Kasumi-1 (cell line): ENCODE data around the gene GPR171.
"Not testable (repeated sequence)": the region's sequence is repeated elsewhere in the genome, so short reads cannot be mapped to it uniquely, and the experiment has no call there.

Source experiments
- DNase-seq, 2 experiments: peaks; one replicate each; lab custom pipeline; 2025; lab: John Stamatoyannopoulos, UW

Gene GPR171, protein sequence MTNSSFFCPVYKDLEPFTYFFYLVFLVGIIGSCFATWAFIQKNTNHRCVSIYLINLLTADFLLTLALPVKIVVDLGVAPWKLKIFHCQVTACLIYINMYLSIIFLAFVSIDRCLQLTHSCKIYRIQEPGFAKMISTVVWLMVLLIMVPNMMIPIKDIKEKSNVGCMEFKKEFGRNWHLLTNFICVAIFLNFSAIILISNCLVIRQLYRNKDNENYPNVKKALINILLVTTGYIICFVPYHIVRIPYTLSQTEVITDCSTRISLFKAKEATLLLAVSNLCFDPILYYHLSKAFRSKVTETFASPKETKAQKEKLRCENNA

DNA sequence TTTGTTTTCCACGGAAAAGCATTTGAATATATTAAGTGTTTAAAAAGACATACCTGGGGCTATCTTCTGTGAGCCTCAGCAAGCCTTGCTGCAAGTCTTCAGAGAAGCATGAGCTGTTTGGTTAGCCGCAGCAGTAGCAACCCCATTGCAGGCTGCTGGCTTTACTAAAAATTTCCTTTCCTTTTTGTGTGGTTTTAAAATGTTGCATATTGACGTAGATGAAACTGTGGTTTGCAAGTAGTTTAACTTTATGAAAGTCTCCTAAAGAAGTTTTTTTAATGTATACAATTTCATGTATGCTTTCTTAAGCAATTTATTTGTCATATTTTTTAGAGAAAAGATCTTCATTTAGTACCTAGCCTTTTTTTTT lies at the start of gene GPR171:
Gene GPR171 (minus strand): TSS at position 166 of the 370 bp plus-strand sequence. CDS start 3,830 bp downstream, outside the sequence.
- peak in 1 of 2 experiments; percentile 8 for DNase-seq

DNA sequence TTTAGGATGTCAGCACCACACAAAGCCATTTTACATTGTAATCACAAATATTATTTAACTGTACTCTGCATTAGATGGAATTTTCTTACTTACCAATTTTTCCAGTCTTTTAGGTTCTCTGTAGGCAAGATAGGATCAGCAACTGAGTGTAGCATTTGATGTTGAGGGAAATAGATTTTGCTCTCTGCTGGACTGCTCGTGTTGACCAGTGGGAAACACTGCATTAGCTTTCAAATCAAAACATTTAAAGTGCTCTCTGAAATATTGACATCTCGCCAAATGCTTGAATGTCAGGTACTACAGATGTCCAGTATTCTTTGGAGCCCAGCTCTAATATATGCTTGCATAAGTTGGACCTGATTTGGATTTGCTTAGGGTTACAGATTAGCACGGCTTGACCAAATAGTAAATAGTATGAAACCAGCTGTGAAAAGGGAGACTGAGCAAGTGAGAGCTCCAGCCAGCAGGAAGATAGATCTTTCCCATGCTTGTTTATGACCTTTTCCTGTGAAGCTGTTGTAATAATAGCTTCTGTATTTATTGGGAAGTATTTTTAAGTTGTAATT lies 45.8 kb upstream of the GPR171 start:
- no peak for DNase-seq

DNA sequence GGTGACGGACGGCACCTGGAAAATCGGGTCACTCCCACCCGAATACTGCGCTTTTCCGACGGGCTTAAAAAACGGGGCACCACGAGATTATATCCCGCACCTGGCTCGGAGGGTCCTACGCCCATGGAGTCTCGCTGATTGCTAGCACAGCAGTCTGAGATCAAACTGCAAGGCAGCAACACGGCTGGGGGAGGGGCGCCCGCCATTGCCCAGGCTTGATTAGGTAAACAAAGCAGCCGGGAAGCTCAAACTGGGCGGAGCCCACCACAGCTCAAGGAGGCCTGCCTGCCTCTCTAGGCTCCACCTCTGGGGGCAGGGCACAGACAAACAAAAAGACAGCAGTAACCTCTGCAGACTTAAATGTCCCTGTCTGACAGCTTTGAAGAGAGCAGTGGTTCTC lies 39.0 kb upstream of the GPR171 start:
- not testable (repeated sequence) for DNase-seq

DNA sequence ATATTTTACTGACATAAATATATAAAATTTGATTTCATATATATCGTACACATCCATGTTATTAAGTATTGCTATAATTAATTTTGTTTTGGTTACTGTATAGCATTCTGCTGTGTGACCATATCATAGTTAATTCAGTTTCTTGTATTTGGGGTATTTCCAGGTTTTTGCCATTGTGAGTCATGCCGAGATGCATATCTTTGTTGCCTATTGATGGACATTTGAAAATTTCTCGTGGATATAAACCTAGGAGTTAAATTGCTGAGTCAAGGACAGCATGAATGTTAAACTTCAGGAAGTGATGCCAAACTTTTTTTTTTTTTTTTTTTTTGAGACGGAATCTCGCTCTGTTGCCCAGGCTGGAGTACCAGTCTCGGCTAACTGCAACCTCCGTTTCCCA lies 33.7 kb upstream of the GPR171 start:
- no peak for DNase-seq

DNA sequence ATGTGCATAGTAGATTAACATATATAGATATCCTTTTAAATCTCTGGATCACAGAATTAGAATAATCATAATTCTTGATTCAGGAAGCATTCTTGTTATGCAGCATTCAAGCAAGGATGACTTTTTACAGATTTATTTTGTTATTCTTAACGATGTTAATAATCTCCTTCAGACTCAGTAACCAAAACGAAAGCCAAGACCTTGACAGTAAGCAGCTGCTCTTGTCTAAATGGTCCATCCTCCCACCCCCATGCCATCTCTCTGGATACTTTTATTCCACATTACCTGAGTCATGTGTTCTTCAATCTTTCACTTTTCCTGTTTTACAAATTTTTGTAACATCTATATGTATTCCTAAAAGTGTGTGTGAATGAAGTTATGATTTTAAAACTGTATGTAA lies 33.3 kb upstream of the GPR171 start:
- no peak for DNase-seq

DNA sequence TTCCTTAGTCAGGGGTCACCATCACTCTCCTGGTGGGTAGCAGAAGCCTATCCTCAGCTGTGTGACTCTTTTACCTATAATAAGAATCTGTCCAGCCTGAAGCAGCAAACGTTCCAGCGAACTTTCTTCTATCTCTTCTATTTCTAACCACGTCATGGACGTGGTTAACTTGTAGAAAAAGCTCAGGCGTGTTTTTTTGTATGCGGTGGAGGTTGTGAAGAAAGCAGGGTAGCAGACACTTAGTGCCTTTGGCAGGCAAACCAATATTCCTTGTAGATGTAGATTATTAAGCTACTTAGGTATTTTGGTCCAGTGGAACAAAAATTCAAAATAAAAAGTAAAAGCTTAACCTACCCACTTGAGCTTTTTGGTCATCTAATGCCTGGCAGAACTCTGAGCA lies 31.8 kb upstream of the GPR171 start:
- no peak for DNase-seq

DNA sequence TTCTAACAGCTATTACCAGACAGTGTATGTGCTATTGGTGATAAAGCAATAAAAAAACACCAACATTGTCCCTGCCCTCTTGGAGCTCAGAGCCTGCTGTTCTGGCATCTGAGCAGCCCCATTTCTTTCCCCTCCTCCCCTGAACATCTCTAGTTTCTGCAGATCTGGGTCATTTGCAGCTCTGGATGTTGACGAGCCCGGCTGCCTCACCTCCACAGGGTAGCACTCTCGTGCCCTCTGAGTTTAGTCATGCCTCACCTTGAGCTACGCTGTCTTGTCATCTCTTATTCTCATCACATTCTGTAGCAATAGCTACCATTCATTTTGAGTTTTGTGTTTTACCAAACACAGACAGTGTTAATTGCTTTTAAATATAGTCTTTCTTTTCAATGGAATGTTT lies 30.0 kb upstream of the GPR171 start:
- DNase-seq, result no peak

DNA sequence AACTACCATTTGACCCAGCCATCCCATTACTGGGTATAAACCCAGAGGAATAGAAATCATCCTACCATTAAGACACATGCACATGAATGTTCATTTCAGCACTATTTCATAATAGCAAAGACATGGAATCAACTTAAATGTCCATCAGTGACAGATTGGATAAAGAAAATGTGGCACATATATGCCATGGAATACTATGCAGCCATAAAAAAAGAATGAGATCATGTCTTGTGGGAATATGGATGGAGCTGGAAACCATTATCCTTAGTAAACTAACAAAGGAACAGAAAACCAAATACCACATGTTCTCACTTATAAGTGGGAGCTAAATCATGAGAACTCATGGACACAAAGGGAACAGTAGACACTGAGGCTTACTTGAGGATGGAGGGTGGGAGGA lies 29.4 kb upstream of the GPR171 start:
- not testable (repeated sequence) for DNase-seq

DNA sequence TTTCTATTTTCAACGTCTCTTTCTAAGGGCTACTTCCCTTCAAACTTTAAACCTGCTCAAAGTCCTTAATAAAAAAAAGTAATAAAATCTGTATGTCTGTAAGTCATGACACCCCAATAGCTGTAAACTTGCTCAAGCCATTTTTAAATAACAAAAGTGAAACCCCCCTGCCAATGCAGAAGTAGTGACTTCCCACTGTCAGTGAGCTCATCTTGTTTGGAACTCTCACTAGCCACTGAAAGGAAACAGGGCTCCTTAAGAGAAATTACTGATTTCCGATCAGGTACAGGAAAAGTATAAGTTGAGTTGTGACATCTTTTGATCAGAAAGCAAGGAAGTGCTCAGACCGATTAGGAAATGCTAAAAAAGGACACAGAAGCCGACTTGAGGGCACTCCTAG lies 27.6 kb upstream of the GPR171 start:
- peak; percentile 23 to 54 for DNase-seq

DNA sequence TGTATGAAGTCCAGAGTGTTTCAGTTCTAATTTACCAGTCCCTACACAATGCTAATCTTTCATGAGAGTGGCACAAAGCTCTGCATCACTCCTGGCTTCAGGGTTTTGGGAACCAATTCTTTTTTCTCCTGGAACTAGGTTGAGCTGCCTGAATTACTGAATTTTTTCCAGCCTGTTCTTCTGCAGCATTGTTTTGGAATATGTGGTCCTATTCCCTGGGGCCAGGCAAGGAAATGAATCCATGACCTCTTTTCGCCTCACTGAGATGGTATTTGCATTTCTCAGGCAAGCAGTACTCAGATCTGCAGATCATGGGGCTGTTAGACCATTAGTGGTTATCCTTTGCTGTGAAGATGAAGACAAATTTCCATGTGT lies 25.6 kb upstream of the GPR171 start:
- no peak for DNase-seq

DNA sequence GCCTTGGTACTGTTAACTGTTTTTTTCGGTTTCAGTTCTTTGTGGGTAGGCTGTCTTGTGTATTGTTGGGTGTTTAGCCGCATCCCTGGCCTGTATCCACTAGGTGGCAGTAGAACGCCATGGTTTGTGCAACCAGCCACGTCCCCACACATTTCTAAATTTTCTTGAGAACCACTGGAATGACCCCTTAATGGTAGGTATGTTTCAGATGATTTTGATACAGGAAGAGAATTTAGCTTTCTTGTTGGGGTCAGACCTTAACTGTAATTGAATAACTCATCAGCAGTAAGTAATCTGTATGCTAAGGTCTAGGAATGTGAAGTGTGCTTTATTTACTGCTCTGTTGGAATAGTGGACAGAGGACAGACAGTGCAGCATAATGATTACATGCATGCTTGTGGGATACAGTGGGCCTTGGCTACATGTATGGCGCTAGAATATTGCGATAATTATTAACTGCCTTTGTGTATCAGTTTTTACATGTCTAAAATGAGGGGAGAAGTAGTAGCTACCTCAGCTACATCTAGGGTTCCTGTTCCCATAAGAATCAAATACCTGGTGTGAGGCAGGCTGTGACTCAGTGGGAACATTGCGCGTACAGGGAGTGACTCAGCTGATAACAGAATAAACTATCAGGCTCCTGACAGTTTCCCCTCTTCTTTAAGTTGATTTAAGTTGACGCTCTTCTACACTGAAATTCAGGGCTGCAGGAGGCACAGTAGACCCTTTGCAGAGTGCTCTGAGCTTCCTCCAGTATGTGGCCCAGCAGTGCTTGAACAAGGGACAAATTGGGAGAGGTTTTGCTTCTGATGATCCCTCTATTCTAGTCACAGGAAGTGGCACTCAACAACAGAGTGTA lies 25.0 kb upstream of the GPR171 start:
- DNase-seq, result peak; percentile 68 to 77

DNA sequence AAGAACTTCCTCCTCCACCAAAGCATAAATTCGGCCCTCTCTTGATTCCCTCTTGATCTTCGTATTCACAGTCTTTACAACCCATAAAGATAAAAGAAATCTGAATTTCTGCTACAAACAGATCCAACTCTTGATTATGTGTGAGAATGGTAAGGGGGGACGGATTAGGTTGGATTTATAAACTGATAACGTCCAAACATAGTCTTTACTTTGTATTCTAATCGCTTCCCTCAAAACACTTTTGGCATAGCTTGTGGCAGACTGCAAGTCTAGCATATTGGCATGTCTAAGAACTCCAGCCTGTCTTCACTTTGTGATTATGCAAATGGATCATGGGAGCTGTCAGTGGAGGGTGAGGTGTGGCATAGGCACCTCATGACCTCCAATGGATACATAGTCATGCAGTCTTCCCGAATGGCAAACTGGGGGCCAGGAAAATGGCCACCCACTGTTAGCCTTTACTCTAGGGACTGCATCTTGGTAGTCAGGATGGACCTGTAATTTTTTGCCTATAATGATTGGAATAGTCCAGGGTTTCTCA lies 24.3 kb upstream of the GPR171 start:
- DNase-seq, result no peak

DNA sequence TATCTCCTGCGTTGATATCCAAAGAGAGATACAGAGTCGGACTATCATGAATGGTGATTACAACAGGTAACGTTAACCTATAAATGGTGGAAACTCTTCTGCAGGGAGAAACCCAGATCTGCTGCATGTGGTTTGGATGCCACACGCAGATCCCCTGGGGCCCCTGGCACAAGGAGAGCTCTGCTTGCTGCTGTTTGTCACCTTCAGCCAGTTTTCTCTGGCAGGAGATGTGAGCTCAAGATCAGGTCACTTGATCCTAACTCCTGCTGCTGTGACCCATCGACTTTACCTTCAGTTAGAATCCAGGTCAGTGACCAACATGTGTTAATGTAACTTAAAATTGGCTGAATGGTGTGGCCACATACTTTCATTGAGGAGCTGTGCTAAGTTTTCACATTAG lies 23.8 kb upstream of the GPR171 start:
- DNase-seq, result no peak

DNA sequence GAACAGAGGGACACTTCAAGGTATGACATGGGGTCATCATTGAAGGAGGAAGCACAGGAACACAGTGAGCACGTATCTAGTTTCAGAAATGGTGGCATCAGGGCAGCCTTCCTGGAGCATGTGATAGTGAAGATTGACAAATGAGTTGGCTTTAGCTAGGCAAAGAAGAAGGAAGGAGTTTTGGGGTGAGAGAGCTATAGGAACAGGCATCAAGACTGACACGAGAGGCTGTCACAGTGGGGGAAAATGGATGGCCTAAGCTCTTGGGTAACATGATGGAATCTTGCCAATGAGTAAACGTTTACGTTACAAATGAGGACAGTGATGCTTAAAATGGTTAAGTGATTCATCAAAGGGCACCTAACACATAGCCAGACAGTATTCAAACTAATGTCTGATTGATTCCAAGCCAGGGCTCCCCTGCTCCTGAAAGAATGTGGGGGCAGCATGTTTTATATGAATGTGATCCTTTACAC lies 23.1 kb upstream of the GPR171 start:
- no peak for DNase-seq

DNA sequence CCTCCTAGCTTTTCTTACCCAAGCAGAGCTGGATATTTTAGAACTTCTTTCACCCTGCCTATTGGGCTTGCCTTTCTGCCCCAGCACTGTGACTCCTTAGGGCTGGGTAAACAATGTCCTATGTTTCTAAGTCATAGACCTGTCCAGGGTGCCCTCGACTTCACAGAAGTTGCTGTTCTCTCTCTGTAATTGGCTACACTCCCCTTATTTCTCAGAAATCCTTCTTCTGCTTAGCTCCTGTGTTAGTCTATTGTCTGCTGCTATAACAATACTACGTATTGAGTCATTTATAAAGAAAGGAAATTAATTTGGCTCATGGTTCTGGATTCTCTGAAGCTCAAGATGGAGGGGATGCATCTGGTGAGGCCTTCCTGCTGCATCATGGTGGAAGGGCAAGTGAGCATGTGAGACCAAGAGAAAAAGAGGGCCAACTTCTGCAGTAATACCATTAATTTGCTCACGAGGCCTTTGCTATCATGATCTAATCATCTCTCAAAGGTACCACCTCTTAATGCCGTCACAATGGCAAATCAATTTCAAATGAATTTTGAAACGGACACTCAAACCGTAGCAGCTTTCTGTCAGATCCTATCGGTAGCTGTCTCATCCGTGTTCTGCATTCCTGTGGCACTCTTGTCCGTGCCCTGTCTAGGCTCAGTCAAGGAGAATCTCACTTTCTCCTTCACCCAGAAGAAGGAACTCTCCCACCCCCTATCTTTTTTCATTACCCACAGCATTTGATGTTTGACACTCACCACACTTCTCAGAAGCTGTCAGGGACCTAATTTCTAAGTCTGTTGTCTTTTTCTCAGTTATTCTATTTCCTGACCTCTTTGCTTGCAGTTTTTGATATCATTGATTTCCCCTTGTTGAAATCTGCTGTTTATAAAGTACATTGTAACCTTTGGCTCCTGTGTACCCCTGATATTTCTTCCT lies 22.3 kb upstream of the GPR171 start:
- DNase-seq, result no peak

DNA sequence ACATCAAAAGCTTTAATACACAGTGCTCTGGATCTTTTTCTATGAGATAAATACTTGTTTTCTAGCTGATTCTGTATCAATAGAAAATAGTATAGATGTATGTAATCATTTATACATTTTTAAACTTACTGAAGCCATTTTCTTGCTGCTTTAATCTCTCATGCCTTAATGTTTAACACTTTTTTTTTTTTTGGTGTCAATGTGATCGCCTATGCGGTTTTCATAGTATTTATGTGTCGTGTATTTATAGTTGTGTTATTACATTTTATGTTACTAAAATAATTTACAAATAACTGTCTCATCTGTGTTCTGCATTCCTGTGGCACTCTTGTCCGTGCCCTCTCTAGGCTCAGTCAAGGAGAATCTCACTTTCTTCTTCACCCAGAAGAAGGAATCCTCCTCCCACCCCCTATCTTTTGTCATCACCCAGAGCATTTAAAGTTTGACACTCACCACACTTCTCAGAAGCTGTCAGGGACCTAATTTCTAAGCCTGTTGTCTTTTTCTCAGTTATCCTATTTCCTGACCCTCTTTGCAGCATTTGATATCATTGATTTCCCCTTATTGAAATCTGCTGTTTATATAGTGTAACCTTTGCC lies 21.4 kb upstream of the GPR171 start:
- DNase-seq, result no peak

DNA sequence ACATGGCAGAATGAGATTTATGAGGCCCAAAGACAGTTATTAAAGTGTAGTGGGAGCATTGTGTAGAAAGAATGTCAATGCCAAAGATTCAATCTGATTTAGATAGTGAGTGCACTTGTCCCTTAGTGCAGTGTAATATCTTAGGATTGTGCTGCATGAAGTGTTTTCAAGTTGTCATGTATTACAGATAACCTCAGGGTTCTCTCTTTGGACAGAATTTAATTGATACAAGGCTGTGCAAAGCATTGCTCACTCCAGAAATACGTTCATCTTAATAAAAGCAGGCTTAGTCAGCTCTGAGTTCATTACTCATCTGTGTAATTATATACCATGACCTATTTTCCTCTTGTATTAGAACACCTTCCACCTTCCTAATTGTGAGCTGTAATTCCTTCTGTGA lies 16.0 kb upstream of the GPR171 start:
- no peak for DNase-seq

DNA sequence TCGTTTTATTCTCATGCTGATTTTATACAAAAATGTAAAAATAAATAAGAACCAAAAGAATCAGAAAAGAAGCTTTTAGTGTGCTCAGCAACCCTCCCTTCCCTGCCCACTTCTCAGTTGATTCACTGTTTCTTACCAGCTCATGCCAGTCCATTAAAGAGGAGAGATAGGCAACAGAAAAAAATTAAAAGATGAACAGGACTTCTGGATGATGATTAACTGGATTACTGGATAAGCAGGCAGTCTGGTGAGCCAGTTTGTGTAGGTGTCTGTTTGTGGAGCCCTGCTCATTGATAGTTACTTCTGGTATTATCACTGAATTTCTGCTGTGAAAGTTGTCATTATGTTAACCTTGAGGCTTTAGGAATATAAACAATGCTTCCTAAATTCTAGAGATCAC lies 15.1 kb upstream of the GPR171 start:
- DNase-seq, result no peak

DNA sequence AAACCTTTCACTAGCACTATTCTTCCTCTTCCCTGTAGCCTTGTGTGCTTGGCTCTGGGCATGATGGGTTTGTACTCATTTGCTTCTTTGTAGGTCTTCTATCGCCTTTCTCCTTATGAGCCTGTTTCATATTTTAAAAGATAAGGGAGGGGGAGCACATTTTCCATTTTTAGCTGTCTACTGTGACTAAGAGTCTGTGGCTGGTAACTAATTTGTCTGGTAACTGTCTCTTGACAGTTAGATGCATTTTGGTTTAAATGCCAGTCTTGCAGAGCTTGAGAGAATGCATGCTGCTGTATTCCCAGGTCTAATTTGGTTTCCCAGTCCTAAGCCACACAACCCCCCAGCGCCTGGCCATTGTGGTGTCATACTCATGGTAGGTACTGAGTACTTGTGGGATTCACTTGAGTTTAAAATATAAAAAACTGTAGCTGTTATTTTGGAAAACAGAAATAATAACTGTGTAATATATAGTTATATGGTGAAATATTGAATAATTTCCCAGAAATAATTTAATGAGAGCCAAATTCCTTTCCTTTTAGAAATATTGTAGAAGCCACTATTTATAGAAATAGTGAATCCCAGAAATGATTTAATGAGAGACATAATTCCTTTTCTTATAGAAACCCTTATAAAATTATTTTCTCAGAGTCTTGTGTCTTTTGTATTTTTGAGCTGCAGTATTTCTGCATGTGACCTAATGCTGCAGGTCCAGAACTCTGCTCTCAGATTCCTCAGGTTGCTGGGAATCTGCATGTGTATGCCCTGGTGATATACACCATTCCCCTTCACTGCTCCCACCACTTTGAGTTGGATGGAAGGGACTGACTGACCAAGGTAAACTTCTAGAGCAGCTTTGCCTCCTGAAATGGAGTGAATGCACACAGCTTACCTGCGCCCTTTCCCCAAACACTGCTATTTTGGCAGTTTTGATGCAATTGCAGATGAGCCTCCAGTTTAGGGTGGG lies 13.9 kb upstream of the GPR171 start:
- DNase-seq, result peak in 1 of 2 experiments; percentile 16

DNA sequence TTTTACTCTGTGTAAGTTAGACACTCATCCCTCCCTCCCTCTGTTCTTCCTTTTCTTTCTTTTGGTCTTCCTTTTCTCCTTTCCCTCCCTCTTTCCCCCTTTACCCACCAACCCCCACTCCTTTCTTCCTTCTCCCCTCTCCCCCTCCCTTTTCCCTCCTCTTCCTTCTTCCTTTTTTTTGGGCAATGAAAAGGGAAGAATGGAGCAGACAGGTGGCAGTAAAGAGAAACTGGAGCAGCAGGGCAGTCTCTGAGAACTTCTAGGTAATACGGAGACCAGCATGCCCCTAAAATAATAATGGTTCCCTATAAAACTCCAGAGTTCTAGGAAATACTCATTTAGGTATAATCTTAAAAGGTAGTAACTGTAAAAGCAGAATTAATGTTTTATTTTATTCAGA lies 11.4 kb upstream of the GPR171 start:
- no peak for DNase-seq
